ENCODE results near the gene EDNRA.

The EDNRA gene

DNA sequence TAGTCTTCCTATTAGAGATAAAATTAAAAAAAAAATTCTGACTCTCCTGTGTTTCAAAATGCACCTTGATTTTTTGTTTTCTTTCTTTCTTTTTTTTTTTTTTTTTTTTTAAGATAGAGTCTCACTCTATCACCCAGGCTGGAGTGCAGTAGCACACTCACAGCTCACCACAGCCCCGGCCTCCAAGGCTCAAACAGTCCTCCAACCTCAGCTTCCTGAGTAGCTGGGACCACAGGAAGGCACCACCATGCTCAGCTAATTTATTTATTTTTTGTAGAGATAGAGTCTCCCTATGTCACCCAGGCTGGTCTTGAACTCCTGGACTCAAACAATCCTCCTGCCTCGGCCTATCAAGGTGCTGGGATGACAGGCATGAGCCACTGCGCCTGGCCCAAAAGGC, 95.2 kb downstream of the EDNRA start:
- DNase-seq (ENCODE audit: low spot score) = no peak
- TF ChIP-seq, protein P1, sequence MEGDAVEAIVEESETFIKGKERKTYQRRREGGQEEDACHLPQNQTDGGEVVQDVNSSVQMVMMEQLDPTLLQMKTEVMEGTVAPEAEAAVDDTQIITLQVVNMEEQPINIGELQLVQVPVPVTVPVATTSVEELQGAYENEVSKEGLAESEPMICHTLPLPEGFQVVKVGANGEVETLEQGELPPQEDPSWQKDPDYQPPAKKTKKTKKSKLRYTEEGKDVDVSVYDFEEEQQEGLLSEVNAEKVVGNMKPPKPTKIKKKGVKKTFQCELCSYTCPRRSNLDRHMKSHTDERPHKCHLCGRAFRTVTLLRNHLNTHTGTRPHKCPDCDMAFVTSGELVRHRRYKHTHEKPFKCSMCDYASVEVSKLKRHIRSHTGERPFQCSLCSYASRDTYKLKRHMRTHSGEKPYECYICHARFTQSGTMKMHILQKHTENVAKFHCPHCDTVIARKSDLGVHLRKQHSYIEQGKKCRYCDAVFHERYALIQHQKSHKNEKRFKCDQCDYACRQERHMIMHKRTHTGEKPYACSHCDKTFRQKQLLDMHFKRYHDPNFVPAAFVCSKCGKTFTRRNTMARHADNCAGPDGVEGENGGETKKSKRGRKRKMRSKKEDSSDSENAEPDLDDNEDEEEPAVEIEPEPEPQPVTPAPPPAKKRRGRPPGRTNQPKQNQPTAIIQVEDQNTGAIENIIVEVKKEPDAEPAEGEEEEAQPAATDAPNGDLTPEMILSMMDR (IDR thresholded peaks at IDR 0.05; ENCODE audit: extremely low read depth, missing control alignments) = no peak

DNA sequence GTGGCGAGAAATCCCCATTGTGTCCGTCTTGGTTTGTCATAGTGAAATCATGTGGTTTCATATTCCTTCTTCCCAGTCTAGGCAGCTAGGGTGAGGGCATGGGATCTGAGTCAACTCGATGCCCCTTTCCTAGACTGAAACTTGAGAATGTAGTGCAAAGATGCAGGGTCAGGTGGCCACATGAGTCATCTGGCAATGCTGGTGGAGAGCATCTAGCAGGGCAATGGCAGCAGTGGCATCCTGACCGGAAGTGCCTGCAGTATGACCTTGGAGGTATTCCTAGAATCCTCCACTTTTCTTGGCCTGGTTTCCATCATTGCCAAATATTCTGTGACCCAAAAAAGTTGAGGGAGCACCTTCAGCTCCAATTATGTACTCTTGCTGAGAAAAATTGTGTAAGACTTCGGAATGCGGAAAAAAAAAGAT, 97.2 kb downstream of the EDNRA start:
- no peak for DNase-seq (ENCODE audit: low spot score)
- TF ChIP-seq, protein P1 (IDR thresholded peaks at IDR 0.05; ENCODE audit: extremely low read depth, missing control alignments) = no peak

DNA sequence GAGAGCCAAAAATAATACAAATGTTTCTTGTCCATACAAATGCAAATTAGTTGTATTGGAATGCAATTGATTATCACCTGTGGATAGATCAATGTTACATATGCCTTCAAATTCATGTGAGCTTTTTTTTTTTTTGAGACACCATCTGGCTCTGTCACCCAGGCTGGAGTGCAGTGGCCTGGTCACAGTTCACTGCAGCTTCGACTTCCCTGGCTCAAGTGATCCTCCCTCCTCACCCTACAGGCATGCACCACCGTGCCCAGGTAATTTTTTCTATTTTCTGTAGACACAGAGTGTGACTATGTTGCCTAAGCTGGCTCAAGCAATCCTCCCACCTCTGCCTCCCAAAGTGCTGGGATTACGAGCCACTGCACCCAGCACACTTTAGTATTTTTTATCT, 97.7 kb downstream of the EDNRA start:
- TF ChIP-seq, protein P1 (IDR thresholded peaks at IDR 0.05; ENCODE audit: extremely low read depth, missing control alignments) = no peak
- DNase-seq (ENCODE audit: low spot score) = no peak

DNA sequence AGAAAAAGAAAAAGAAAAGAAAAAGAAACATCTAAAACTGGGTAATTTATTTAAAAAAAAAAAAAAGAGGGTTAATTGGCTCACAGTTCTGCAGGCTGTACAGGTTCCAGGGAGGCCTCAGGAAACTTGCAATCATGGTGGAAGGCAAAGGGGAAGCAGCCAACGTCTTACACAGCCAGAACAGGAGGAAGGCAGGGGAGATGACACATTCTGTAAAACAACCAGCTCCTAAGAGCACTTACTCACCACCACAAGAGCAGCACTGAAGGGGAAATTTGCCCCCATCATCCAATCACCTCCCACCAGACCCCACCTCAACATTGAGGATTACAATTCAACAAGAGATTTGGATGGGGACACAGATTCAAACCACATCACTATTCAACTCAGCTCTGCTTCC, 99.5 kb downstream of the EDNRA start:
- TF ChIP-seq, protein P1 (IDR thresholded peaks at IDR 0.05; ENCODE audit: extremely low read depth, missing control alignments) = no peak
- no peak for DNase-seq (ENCODE audit: low spot score)

DNA sequence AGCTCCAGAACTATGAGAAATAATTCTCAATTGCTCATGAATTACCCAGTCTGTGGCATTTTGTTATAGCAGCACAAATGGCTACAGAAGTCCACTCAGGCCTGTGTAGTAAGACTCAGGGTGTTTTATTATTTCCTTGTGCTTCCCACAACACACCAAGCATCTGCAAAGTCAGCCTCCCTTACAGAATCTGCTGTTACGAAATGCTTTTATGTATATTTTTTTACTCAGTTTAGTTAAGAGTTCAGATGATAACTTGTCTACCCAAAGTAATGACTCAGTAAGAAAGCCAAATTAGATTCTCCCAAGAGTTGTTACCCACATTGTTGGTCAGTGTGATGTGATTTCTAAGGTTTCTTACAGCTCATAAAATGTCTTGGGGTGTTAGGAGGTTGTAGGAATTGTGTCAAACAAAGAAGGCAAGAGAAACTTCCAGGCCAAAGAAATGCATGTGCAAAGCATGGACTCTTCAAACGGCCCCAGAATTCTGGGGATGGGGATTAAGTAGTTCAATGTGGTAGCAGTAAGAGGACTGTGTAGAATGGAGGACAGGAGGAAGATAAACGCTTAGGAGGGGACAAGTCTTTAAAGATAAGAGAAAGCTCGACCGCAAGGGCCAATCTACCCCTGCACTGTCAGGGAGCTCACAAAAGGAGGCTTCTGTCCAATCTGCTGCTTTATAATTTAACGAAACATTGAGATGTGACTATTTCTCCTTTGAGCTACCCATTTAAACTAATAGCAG, 100.9 kb downstream of the EDNRA start:
- TF ChIP-seq, protein P1 (IDR thresholded peaks at IDR 0.05; ENCODE audit: extremely low read depth, missing control alignments) = no peak
- no peak for DNase-seq (ENCODE audit: low spot score)

DNA sequence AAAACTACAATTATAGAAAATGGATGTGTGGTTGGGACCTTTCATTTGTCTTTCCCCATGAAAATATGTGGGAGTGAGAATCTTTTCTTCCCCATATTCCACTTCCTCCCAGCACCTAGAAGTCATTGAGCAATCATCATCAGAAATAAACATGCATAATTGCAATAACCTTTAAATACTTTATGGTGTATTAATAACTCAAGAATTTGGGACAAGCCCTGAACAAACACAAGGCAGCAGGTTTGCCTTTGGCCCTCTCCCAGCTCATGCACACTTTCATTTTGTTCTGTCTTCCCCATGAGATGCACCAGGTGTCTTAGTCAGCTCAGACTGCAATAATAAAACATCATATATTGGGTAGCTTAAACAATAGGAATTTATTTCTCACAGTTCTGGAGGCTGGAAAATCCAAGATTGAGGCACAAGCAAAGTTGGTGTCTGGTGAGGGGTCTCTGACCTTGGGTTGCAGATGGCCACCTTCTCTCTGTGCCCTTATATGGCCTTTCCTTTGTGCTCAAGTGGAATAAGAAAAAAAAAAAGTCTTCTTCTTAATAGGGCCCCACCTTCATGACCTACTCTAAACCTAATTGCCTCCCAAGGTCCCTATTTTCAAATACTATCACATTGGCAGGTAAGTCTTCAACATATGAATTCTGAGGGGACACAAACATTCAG, 101.6 kb downstream of the EDNRA start:
- DNase-seq (ENCODE audit: low spot score) = no peak
- TF ChIP-seq, protein P1 (IDR thresholded peaks at IDR 0.05; ENCODE audit: extremely low read depth, missing control alignments) = no peak

DNA sequence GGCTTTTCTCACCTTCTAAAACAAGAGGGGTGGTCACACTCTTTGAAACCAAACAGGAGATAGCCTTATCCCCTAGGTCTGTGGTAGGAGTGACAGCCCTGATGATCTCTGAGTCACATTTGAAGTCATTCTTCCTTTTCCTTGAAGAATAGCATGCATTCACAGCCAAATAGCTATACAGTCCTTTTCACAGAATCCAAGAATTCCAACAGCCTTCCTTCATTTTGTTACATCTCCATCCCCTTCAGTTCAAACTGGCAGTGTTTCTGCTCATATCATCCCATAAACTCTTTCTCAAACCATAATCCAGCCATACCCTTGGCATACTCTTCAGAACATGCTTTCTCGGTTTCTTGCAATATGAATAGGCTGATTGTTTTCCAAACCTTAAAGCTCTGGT, 103.0 kb downstream of the EDNRA start:
- no peak for DNase-seq (ENCODE audit: low spot score)
- TF ChIP-seq, protein P1 (IDR thresholded peaks at IDR 0.05; ENCODE audit: extremely low read depth, missing control alignments) = no peak

Measured in GM20000 (cell line).